ENCODE data around the gene NECAB2.
"Not testable (repeated sequence)": the region's sequence is repeated elsewhere in the genome, so short reads cannot be mapped to it uniquely, and the experiment has no call there.

NECAB2 gene

DNA sequence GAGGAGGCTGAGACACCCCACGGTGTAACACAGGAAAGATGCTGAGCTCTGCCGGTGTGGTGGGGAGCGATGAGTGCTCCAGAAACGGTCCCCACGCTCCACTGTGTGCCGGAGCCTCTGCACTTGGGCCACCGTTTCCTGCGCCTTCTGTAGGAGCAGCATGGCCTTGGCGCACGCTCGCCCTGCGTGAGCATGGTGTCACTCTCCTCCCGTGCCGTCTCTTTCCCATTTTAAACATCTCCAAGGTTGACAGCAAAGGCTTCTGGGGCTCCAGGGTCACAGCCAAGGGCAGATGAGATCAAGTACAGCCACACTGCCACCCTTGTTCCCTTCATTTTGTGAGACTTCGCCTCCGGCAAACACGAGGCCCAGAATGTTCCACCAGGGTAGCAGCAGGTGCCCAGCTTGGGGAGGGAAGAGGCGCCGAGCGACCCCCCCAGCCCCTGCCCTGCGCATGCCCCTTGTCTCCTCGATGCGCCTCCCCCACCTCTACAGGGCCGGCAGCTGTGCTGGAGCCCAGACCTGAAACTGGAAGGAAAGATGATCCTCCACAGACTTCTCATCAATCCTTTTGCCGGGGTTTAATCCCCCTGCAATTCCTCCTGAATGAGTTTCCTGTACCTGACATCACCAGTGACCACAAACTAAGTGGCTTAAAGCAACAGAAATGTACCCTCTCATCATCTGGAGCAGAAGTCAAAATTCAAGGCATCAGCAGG, 34.9 kb upstream of the NECAB2 start:
- Mint-ChIP-seq H3K4me3 (no peak overlapping the region), H3K27ac (no peak overlapping the region), H3K36me3 (ENCODE audit: low read depth) (no peaks in the 10 kb centered on the region), H3K27me3 (no peaks in the 10 kb centered on the region), H3K9me3 (no peaks in the 10 kb centered on the region), H3K4me1 (ENCODE audit: low read depth) (no peaks in the 10 kb centered on the region)

DNA sequence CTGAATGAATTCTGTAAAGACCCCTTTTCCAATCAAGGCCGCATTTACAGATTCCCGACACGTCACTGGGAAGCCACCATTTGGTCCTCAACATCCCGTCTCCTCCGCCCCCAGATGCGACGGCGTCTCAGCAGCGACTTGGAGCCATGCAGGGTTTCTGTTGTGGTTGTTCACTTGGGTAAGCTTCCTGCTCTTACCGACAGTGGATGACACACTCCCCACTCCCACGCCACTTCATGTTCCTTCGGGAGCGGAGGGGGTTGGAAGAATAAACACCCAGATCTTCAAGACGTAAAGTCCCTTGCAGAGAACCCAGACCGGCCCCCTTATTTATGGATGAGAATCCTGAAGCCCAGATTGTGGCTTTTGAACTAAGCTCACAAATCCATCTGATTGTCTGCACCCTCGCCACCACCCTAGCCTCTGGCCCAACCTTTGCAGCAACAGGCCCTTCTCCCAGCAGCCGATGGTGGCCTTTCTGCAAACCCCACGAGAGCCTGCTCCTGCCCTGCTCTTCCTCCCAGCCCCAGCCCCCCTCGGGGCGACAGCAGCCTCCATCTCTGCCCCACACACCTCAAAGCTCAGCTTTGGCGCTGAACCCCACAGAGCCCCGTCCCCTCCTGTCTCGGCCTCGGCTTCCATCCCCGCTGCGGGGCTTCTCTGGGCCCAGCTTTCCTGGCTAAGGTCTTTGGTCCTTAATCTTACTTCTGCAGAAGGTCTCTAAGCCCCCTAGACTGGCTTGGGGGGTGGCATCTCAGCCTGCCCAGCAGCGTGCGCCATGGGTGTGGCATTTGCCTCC, 34.0 kb upstream of the NECAB2 start:
- no peaks in the 10 kb centered on the region for H3K4me1 Mint-ChIP-seq (ENCODE audit: low read depth)
- no peaks in the 10 kb centered on the region for H3K27me3 Mint-ChIP-seq
- H3K9me3 Mint-ChIP-seq, result no peaks in the 10 kb centered on the region
- H3K4me3 Mint-ChIP-seq, result no peak overlapping the region
- H3K36me3 Mint-ChIP-seq (ENCODE audit: low read depth), result no peaks in the 10 kb centered on the region
- H3K27ac Mint-ChIP-seq, result no peak overlapping the region

DNA sequence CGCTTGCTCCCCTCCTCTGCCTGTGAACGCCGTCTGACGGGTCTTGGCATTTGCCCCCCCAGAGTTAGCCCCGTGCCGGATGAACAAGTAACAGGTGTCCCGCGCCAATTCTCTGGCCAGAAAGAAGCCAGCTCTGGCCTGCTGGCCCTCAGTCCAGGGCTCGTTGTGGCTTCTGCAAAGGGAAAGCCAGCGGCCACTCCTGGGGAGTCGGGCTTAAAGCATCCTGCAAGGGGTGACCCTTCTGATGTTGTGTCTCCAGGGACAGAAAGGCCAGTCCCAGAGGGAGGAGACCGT, 33.4 kb upstream of the NECAB2 start:
- H3K36me3 Mint-ChIP-seq (ENCODE audit: low read depth), result no peaks in the 10 kb centered on the region
- no peaks in the 10 kb centered on the region for H3K9me3 Mint-ChIP-seq
- H3K4me3 Mint-ChIP-seq, result no peak overlapping the region
- peaks cover 4% of the 10 kb centered on the region for H3K4me1 Mint-ChIP-seq (ENCODE audit: low read depth)
- no peaks in the 10 kb centered on the region for H3K27me3 Mint-ChIP-seq
- H3K27ac Mint-ChIP-seq, result no peak overlapping the region

GRCh38 chr16:83935005-83935857, 32.8 kb upstream of the NECAB2 start:
- no peaks in the 10 kb centered on the region for H3K9me3 Mint-ChIP-seq
- H3K4me3 Mint-ChIP-seq, result no peak overlapping the region
- H3K27ac Mint-ChIP-seq, result no peak overlapping the region
- H3K4me1 Mint-ChIP-seq (ENCODE audit: low read depth), result peaks cover 4% of the 10 kb centered on the region
- H3K27me3 Mint-ChIP-seq, result no peaks in the 10 kb centered on the region
- no peaks in the 10 kb centered on the region for H3K36me3 Mint-ChIP-seq (ENCODE audit: low read depth)

GRCh38 chr16:83935858-83936255, 32.2 kb upstream of the NECAB2 start:
- peaks cover 4% of the 10 kb centered on the region for H3K4me1 Mint-ChIP-seq (ENCODE audit: low read depth)
- H3K27ac Mint-ChIP-seq, result no peak overlapping the region
- H3K9me3 Mint-ChIP-seq, result no peaks in the 10 kb centered on the region
- H3K36me3 Mint-ChIP-seq (ENCODE audit: low read depth), result no peaks in the 10 kb centered on the region
- H3K27me3 Mint-ChIP-seq, result no peaks in the 10 kb centered on the region
- no peak overlapping the region for H3K4me3 Mint-ChIP-seq

GRCh38 chr16:83936581-83937165, 31.4 kb upstream of the NECAB2 start:
- Mint-ChIP-seq H3K4me1 (ENCODE audit: low read depth) (peaks cover 4% of the 10 kb centered on the region), H3K9me3 (no peaks in the 10 kb centered on the region), H3K36me3 (ENCODE audit: low read depth) (no peaks in the 10 kb centered on the region), H3K4me3 (no peak overlapping the region), H3K27me3 (no peaks in the 10 kb centered on the region), H3K27ac (no peak overlapping the region)

GRCh38 chr16:83937267-83937666, 30.8 kb upstream of the NECAB2 start:
- H3K4me3 Mint-ChIP-seq, result no peak overlapping the region
- H3K4me1 Mint-ChIP-seq (ENCODE audit: low read depth), result peaks cover 4% of the 10 kb centered on the region
- no peak overlapping the region for H3K27ac Mint-ChIP-seq
- H3K36me3 Mint-ChIP-seq (ENCODE audit: low read depth), result no peaks in the 10 kb centered on the region
- H3K27me3 Mint-ChIP-seq, result no peaks in the 10 kb centered on the region
- H3K9me3 Mint-ChIP-seq, result no peaks in the 10 kb centered on the region

DNA sequence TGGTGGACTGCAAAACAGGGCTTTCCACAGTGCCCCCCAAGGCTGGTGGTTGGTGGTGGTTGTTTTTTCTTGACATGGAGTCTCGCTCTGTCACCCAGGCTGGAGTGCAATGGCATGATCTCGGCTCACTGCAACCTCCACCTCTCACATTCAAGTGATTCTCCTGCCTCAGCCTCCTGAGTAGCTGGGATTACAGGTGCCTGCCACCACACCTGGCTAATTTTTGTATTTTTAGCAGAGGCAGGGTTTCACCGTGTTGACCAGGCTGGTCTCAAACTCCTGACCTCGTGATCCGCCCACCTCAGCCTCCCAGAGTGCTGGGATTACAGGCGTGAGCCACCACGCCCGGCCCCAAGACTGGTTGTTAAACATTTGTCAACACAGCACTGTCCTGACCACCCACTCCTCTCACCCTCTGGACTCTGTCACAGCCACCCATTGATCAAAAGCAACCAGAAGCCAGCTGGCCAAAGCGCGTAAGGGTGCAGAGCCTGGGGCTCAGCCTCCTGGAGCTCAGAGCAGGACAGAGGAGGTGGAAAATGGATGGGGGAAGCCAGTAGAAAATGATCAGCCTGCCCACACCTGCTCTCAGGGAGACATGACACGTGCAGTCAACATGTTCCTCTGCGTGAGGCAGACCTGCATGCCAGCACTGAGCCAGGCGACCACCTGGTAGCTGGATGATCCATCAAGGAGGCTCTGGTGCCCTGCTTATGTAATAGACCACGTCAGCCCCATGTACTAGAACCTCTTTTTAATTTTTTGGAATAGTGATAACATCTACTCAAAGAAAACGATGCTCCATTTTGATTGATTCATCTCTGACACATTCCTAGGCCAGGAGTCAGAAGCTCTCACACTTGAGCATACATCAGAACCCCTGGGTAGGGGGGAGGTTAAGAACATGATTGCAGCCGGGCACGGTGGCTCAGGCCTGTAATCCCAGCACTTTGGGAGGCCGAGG, 29.8 kb upstream of the NECAB2 start:
- H3K36me3 Mint-ChIP-seq (ENCODE audit: low read depth), result no peaks in the 10 kb centered on the region
- no peaks in the 10 kb centered on the region for H3K9me3 Mint-ChIP-seq
- H3K4me3 Mint-ChIP-seq, result no peak overlapping the region
- peaks cover 4% of the 10 kb centered on the region for H3K4me1 Mint-ChIP-seq (ENCODE audit: low read depth)
- H3K27ac Mint-ChIP-seq, result no peak overlapping the region
- no peaks in the 10 kb centered on the region for H3K27me3 Mint-ChIP-seq

- no peaks in the 10 kb centered on the region for H3K36me3 Mint-ChIP-seq (ENCODE audit: low read depth)
- no peak overlapping the region for H3K4me3 Mint-ChIP-seq
- H3K9me3 Mint-ChIP-seq, result no peaks in the 10 kb centered on the region
- H3K4me1 Mint-ChIP-seq (ENCODE audit: low read depth), result peaks cover 4% of the 10 kb centered on the region
- no peaks in the 10 kb centered on the region for H3K27me3 Mint-ChIP-seq
- no peak overlapping the region for H3K27ac Mint-ChIP-seq
Measured at GRCh38 chr16:83939266-83939855, 28.7 kb upstream of the NECAB2 start.

GRCh38 chr16:83940119-83940518, 27.9 kb upstream of the NECAB2 start:
- H3K27ac Mint-ChIP-seq, result no peak overlapping the region
- no peaks in the 10 kb centered on the region for H3K9me3 Mint-ChIP-seq
- H3K36me3 Mint-ChIP-seq (ENCODE audit: low read depth), result no peaks in the 10 kb centered on the region

GRCh38 chr16:83940630-83941378, 27.2 kb upstream of the NECAB2 start:
- Mint-ChIP-seq H3K27me3 (no peaks in the 10 kb centered on the region), H3K9me3 (no peaks in the 10 kb centered on the region), H3K36me3 (ENCODE audit: low read depth) (no peaks in the 10 kb centered on the region), H3K27ac (no peak overlapping the region), H3K4me3 (no peak overlapping the region), H3K4me1 (ENCODE audit: low read depth) (peaks cover 4% of the 10 kb centered on the region)

More at GRCh38 chr16:83940119-83940518, 27.9 kb upstream of the NECAB2 start:
- Mint-ChIP-seq H3K27me3 (no peaks in the 10 kb centered on the region), H3K4me1 (ENCODE audit: low read depth) (peaks cover 4% of the 10 kb centered on the region), H3K4me3 (no peak overlapping the region)

DNA sequence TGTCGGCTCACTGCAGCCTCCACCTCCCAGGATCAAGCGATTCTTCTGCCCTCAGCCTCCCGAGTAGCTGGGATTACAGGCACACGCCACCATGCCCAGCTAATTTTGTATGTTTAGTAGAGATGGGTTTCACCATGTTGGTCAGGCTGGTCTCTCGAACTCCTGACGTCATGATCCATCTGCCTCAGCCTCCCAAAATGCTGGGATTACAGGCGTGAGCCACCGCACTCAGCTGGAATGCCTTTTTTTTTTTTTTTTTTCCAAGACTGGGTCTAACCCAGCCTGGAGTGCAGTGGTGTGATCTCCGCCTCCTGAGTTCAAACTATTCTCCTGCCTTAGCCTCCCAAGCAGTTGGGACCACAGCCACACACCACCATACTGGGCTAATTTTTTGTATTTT, 26.5 kb upstream of the NECAB2 start:
- not testable (repeated sequence) for H3K4me3 Mint-ChIP-seq; H3K4me1 Mint-ChIP-seq (ENCODE audit: low read depth); H3K9me3 Mint-ChIP-seq; H3K27me3 Mint-ChIP-seq; H3K36me3 Mint-ChIP-seq (ENCODE audit: low read depth); H3K27ac Mint-ChIP-seq

GRCh38 chr16:83942074-83942473, 26.0 kb upstream of the NECAB2 start:
- Mint-ChIP-seq H3K27me3 (no peaks in the 10 kb centered on the region), H3K4me3 (no peak overlapping the region), H3K9me3 (no peaks in the 10 kb centered on the region)

More at GRCh38 chr16:83942074-83942473, 26.0 kb upstream of the NECAB2 start:
- Mint-ChIP-seq H3K36me3 (ENCODE audit: low read depth) (no peaks in the 10 kb centered on the region), H3K4me1 (ENCODE audit: low read depth) (peaks cover 4% of the 10 kb centered on the region), H3K27ac (no peak overlapping the region)

Data from stimulated activated naive CD8-positive, alpha-beta T cell treated with anti-CD3 and anti-CD28 coated beads, Interleukin-15, Interleukin-2, amounts not matched to agents 100 ng/mL and 50 ng/mL, for 24 hours (primary cell).